Endothelial cell of umbilical vein (primary cell): ENCODE results near the gene SLC47A2. TPM values are rescaled to one million over a fixed set of nuclear protein-coding genes. Genes with fewer than 3 reads are reported as not detected.

ENCODE experiments used
- BruUV-seq: library from RNA; stranded (reverse); fragments of 400-500 nt; replicated peaks from 2 replicates; lab custom pipeline; 2021; lab: Mats Ljungman, UMichigan
- CTCF ChIA-PET: fragments of 300-600, 350-600 bp; sonication (Branson Sonifier 250); formaldehyde crosslinking; loops from one replicate; lab custom pipeline; 2021; ENCODE audit warnings: antibody characterized with exemption, inconsistent platforms; lab: Charles Lee
- POLR2A ChIA-PET: fragments of 300-600, 350-600 bp; sonication (Branson Sonifier 250); formaldehyde crosslinking; loops from one replicate; lab custom pipeline; 2021; ENCODE audit warnings: antibody characterized with exemption, inconsistent platforms; lab: Charles Lee
- DNase-seq: peaks from one replicate; pipeline ENCODE4 v3.0.0-alpha.2; 2011; ENCODE audit warnings: low read depth, low spot score
- FAIRE-seq: peaks from 2 replicates; lab custom pipeline; 2011; peaks lifted over from hg19 to GRCh38; lab: Jason Lieb, UNC
- H2AFZ ChIP-seq: 2 replicates; pipeline ENCODE4 v1.6.0; 2012; ENCODE audit warnings: low read depth, low read length, control low read depth, inconsistent platforms
- H3K27ac ChIP-seq: 2 replicates; pipeline ENCODE4 v1.5.1; 2011; ENCODE audit warnings: low read depth, mild to moderate bottlenecking, control low read depth, low read length, moderate library complexity; ENCODE audit not compliant: insufficient read depth
- H3K27me3 ChIP-seq, 2 experiments: 2 replicates each; pipeline versions ENCODE4 v1.6.0 to v1.6.1; 2011; ENCODE audit warnings: low read length in 2 of 2, mixed read lengths in 1 of 2; ENCODE audit not compliant: control insufficient read depth in 2 of 2, insufficient read depth in 2 of 2
- H3K36me3 ChIP-seq, 2 experiments: 2 replicates in 1 of 2; 3 replicates in 1 of 2; pipeline ENCODE4 v1.5.1; 2011; ENCODE audit warnings: low read length in 2 of 2, mild to moderate bottlenecking in 1 of 2, moderate library complexity in 1 of 2; ENCODE audit not compliant: control insufficient read depth in 2 of 2, insufficient read depth in 2 of 2; ENCODE audit errors: extremely low read depth in 1 of 2
- H3K4me1 ChIP-seq: 3 replicates; pipeline ENCODE4 v1.5.1; 2011; ENCODE audit warnings: mild to moderate bottlenecking, low read length; ENCODE audit not compliant: control insufficient read depth, insufficient read depth; ENCODE audit errors: extremely low read depth
- H3K4me2 ChIP-seq: 2 replicates; pipeline ENCODE4 v1.6.1; 2011; ENCODE audit warnings: low read length, control low read depth, mixed read lengths; ENCODE audit not compliant: insufficient read depth
- H3K4me3 ChIP-seq, 3 experiments: fragments of 200-600 bp in 1 of 3; sonication (generic), shearing (Covaris generic) in 1 of 3; replicated peaks in 1 of 3; 2 replicates each; pipeline ENCODE4 v1.5.1; 2011 to 2016; ENCODE audit warnings: control low read depth in 3 of 3, low read length in 3 of 3, mild to moderate bottlenecking in 2 of 3, inconsistent platforms in 1 of 3, low read depth in 1 of 3, moderate library complexity in 1 of 3; ENCODE audit not compliant: insufficient read depth in 1 of 3
- H3K79me2 ChIP-seq: 2 replicates; pipeline ENCODE4 v1.6.0; 2012; ENCODE audit warnings: low read length, inconsistent platforms; ENCODE audit not compliant: control insufficient read depth, insufficient read depth
- H3K9ac ChIP-seq: replicated peaks from 2 replicates; pipeline ENCODE3; 2011; ENCODE audit warnings: low read length, control low read depth; ENCODE audit not compliant: insufficient read depth; ENCODE audit errors: extremely low read depth
- H3K9me1 ChIP-seq: replicated peaks from 3 replicates; pipeline ENCODE4 v1.6.0; 2011; ENCODE audit warnings: mild to moderate bottlenecking, low read length; ENCODE audit not compliant: control insufficient read depth, insufficient read depth; ENCODE audit errors: extremely low read depth
- H3K9me3 ChIP-seq: replicated peaks from 2 replicates; pipeline ENCODE4 v1.5.1; 2012; ENCODE audit warnings: low read length, inconsistent platforms; ENCODE audit not compliant: control insufficient read depth, insufficient read depth
- H4K20me1 ChIP-seq: replicated peaks from 2 replicates; pipeline ENCODE3; 2011; ENCODE audit warnings: mild to moderate bottlenecking, low read length; ENCODE audit not compliant: control insufficient read depth, insufficient read depth; ENCODE audit errors: extremely low read depth
- EZH2 ChIP-seq: IDR thresholded peaks from 2 replicates; pipeline ENCODE4 v1.6.1; 2012; ENCODE audit warnings: borderline replicate concordance, low read depth, mild to moderate bottlenecking, moderate library complexity, low read length, inconsistent platforms; ENCODE audit not compliant: severe bottlenecking
- FOS ChIP-seq: IDR thresholded peaks from 2 replicates; pipeline ENCODE4 v1.6.1; 2011; ENCODE audit warnings: mild to moderate bottlenecking, low read length, moderate library complexity, borderline replicate concordance; ENCODE audit not compliant: insufficient read depth
- GATA2 ChIP-seq: IDR thresholded peaks from 2 replicates; pipeline ENCODE4 v1.7.0; 2011; ENCODE audit warnings: low read depth, mild to moderate bottlenecking, moderate library complexity, mixed read lengths, low read length; ENCODE audit not compliant: insufficient read length, insufficient read depth
- JUN ChIP-seq: IDR thresholded peaks from 2 replicates; pipeline ENCODE4 v1.6.1; 2011; ENCODE audit warnings: borderline replicate concordance, low read depth; ENCODE audit not compliant: insufficient read length, insufficient read depth
- MYC ChIP-seq: IDR thresholded peaks from one replicate; pipeline ENCODE4 v1.6.1; 2011; ENCODE audit warnings: mild to moderate bottlenecking, low read depth, low read length
- POLR2AphosphoS5 ChIP-seq: IDR thresholded peaks from 2 replicates; pipeline ENCODE4 v1.6.1; 2012; ENCODE audit warnings: low read depth, mild to moderate bottlenecking, control low read depth, low read length, moderate library complexity; ENCODE audit not compliant: insufficient read depth
- dilution Hi-C: fragments of 300-500 bp; cut with MboI; formaldehyde crosslinking; loops from one replicate; pipeline ENCODE4 v1.15.0; 2019; ENCODE audit warnings: low sequenced_read_pairs; ENCODE audit not compliant: extremely low pct_ligation_motif_present
- intact Hi-C: fragments of 100-400 bp; cut with micrococcal nuclease; formaldehyde crosslinking; loops from one replicate; pipeline ENCODE4 v1.10.0; 2022
- polyA plus RNA-seq, 4 experiments: library from polyadenylated mRNA; depleted of rRNA in 3 of 4; stranded (reverse) in 3 of 4; unstranded in 1 of 4; fragments of >200 nt; gene quantifications; 2 replicates each; pipeline versions ENCODE4 v1.2.1 to v1.2.3, GENCODE V29; 2011 to 2012; ENCODE audit warnings: missing spikeins in 1 of 4
- total RNA-seq: library from RNA; stranded (reverse); gene quantifications from 2 replicates; pipeline ENCODE4 v1.2.3, GENCODE V29; 2021
- TF ChIP-seq, protein P1 (sequence below): IDR thresholded peaks from 2 replicates; pipeline ENCODE4 v1.6.1; 2011; ENCODE audit not compliant: insufficient read depth, insufficient read length

SLC47A2 gene
- total and polyA plus RNA-seq, 2 donors (not counting 3 experiments of a cell fraction or from before 2014, with no cell fraction given), result not detected

DNA sequence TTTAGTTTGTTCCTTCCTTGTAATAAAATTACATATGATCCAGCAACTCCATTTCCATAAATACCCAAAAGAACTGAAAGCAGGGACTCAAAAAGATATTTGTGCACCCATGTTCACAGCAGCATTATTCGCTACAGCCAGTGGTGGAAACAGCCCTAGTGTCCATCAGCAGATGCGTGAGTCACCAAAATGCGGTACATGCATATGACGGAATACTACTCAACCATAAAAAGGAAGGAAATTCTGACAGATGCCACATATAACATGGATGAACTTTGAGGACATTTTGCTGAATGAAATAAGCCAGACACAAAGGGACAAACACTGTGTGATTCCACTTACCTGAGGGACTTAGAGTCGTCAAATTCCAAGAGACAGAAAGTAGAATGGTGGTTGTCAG lies 9.1 kb upstream of the SLC47A2 start:
- intact Hi-C loops (no loop called here), dilution Hi-C loops (no loop called here)
- H3K9me1 ChIP-seq, result no peaks in the 10 kb centered on the region
- no peak overlapping the region for H3K4me3 ChIP-seq
- POLR2A ChIA-PET, result no interaction called here
- H3K9ac ChIP-seq, result no peak overlapping the region
- DNase-seq, result no peak
- no peaks in the 10 kb centered on the region for H4K20me1 ChIP-seq
- no peaks in the 10 kb centered on the region for H3K27me3 ChIP-seq
- no peak for TF ChIP-seq POLR2AphosphoS5
- H3K36me3 ChIP-seq, result no peaks in the 10 kb centered on the region
- BruUV-seq, result no TSS peak
- H2AFZ ChIP-seq, result no peak overlapping the region
- CTCF ChIA-PET, result no interaction called here
- FAIRE-seq, result no peak
- no peaks in the 10 kb centered on the region for H3K9me3 ChIP-seq
- H3K27ac ChIP-seq, result no peak overlapping the region
- H3K4me1 ChIP-seq, result peaks cover 15% of the 10 kb centered on the region
- H3K79me2 ChIP-seq, result no peaks in the 10 kb centered on the region
- H3K4me2 ChIP-seq, result no peak overlapping the region

DNA sequence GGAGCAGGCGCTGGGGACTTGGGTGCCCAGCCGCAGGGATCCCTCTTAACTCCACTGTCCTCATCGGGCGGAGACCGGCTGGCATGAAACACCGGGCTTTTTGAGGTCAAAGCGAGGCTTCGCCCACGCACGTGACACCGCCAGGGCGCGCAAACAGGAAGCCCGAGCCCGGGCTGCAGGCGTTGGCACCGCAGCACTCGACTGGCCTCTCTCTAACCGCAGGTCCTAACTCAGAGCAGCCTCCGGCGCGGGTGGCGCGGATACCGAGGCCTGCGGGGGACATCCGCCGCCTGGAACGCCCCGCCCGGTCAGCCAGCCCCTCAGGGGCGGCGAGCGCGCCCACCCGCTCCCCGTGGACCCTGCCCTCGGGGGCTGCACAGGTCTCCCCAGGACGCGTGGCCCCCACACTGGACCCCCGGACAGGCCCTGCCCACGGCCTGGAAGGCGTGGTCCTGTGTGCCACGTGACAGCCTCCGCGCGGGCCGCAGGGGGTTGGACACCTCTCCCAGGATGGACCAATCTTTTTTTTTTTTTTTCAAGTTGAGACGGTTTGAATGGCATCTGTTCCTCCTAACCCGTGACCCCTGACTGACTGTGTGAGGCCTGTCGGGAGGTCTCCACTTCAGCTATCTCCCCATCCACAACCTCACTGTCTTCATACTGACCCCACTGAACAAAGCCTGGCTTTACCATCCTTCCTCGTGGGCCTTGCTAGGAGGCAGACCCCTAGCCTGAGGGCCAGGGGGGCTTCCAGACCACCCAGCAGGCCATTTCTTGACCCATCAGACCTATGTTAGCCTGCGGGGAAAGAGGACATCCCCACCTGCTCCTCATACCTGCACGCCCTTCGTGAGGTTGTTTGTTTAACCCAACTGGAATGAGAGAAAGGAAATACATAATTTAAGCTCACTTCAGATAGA lies 8.4 kb upstream of the SLC47A2 start:
- Histone ChIP-seq H2AFZ (peak overlapping the region; percentile 86), H3K27ac (no peak overlapping the region), H3K9me1 (no peaks in the 10 kb centered on the region), H3K4me3 (peak overlapping the region in 2 of 3 experiments; percentile 19 to 38), H3K36me3 (no peaks in the 10 kb centered on the region), H3K4me1 (peaks cover 15% of the 10 kb centered on the region), H3K9me3 (no peaks in the 10 kb centered on the region), H3K4me2 (peak overlapping the region; percentile 43), H3K79me2 (no peaks in the 10 kb centered on the region), H3K27me3 (no peaks in the 10 kb centered on the region), H4K20me1 (no peaks in the 10 kb centered on the region), H3K9ac (no peak overlapping the region)
- intact Hi-C loops, result no loop called here
- no TSS peak for BruUV-seq
- DNase-seq (peak; percentile 44), FAIRE-seq (no peak)
- dilution Hi-C loops, result no loop called here
- TF ChIP-seq GATA2 (no peak), FOS (no peak), MYC (no peak), EZH2 (no peak), JUN (no peak), POLR2AphosphoS5 (no peak)
- TF ChIP-seq, protein P1, sequence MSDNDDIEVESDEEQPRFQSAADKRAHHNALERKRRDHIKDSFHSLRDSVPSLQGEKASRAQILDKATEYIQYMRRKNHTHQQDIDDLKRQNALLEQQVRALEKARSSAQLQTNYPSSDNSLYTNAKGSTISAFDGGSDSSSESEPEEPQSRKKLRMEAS, result peak; percentile 19
- ChIA-PET CTCF (no interaction called here), POLR2A (no interaction called here)
